ENCODE results near the gene OLIG2.

Gene OLIG2

GRCh38 chr21:33025489-33026442 lies at the start of gene OLIG2:
Gene OLIG2, plus strand, starts transcription at chr21:33025935. Its CDS starts 928 bp downstream, at chr21:33026863.
- no peak for DNase-seq (ENCODE audit: low read depth)

- DNase-seq (ENCODE audit: low read depth) = no peak
Observed at GRCh38 chr21:32976791-32977190, 48.9 kb upstream of the OLIG2 start.

GRCh38 chr21:32977216-32977615 lies 48.5 kb upstream of the OLIG2 start:
- no peak for DNase-seq (ENCODE audit: low read depth)

DNA sequence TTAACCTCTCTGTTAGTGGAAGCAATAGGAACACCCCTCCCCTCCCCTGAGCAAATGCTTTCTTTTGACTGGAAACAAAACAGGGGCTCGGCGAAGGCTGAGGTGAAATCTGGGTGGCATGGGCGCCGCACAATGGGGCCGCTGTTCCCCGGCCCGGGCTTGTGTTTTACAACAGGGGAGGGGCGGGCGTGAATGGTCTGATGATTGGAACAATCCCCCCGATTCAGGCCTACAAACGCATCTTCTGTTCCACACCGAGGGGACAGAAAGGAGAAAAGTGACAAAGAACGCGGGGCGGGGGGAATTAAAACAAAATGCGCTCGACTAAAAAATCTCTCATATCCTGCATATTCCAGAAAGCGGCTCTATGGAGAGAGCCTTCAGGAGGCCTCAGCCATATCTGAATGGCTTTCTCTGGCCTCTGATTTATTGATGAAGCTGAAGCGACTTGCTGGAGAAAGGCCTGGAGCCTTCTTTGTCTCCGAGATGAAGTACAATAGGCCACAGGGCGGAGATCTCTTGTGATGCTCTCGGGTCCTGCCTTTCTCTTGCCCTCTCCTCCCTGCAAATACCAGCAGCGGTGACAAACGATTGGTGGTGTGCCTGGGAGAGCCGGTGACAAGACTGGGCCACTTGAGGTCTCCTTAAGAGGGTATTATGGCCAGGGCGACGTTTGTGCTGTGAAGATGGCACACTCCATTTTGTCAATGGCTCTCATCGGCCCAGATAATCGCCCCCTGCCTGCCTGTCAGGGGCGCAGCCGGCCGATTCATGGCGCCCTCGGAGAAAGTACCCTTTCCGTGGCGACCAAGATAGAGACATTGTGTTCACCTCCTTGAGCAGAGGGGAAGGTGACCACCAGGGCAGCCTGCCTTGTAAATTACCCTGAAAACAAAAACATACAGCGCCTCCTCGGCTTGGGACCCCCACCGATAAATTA lies 47.1 kb upstream of the OLIG2 start:
- DNase-seq (ENCODE audit: low read depth) = no peak

DNA sequence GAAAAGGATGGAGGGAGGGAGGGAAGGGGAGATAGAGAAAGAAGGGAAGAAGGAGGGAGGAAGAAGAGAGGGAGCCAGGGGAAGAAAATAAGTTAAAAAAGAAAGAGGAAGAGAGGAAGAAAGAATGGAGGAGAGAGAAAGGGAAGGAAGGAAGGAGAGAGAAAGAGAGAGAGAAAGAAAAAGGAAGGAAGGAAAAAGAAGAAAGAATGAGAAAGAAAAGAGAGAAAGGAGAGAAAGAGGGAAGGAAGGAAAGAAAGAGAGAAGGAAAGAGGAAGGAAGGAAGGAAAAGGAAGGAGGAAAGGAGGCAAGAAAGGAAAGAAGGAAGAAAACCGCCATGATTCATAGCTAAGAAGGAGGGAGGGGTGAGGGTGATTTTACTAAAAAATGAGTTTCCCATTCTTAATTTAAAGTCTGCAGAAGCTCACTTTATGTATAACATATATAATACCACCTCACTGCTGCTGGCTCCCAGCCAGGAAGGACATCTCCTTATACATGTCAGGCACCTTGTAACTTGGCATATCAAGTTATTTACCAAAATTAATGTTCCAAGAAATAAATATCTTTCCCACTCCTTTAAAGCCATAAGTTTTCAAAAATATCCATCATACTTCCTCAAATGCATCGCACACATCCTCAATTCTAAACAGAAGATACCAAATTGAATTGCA lies 46.0 kb upstream of the OLIG2 start:
- DNase-seq (ENCODE audit: low read depth) = no peak

GRCh38 chr21:32981096-32981495 lies 44.6 kb upstream of the OLIG2 start:
- DNase-seq (ENCODE audit: low read depth) = no peak

- DNase-seq (ENCODE audit: low read depth) = no peak
Observed at GRCh38 chr21:32990666-32991065, 35.1 kb upstream of the OLIG2 start.

DNA sequence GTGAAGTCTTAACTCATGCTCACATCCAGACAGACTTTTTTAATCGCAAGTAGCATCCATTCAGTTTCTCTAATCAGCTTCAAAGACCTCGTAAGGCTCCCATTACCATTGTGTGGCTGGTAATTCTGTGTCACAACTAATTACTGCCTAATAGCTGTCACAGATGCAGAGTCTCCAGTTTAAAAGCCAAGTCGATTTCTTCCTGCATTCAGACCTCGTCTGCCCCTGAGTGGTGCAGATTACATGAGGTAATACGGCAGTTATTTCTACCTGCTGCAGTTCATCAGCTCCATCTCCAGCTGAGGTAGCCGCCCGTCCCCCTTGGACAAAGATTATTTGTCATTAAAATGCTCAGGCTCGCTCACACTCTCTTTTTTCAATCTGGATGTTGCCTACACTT lies 34.4 kb upstream of the OLIG2 start:
- no peak for DNase-seq (ENCODE audit: low read depth)

- no peak for DNase-seq (ENCODE audit: low read depth)
Observed at GRCh38 chr21:32993894-32994293, 31.8 kb upstream of the OLIG2 start.

- DNase-seq (ENCODE audit: low read depth) = no peak
Observed at GRCh38 chr21:32994305-32994704, 31.4 kb upstream of the OLIG2 start.

- no peak for DNase-seq (ENCODE audit: low read depth)
Observed at GRCh38 chr21:33007747-33008146, 18.0 kb upstream of the OLIG2 start.

DNA sequence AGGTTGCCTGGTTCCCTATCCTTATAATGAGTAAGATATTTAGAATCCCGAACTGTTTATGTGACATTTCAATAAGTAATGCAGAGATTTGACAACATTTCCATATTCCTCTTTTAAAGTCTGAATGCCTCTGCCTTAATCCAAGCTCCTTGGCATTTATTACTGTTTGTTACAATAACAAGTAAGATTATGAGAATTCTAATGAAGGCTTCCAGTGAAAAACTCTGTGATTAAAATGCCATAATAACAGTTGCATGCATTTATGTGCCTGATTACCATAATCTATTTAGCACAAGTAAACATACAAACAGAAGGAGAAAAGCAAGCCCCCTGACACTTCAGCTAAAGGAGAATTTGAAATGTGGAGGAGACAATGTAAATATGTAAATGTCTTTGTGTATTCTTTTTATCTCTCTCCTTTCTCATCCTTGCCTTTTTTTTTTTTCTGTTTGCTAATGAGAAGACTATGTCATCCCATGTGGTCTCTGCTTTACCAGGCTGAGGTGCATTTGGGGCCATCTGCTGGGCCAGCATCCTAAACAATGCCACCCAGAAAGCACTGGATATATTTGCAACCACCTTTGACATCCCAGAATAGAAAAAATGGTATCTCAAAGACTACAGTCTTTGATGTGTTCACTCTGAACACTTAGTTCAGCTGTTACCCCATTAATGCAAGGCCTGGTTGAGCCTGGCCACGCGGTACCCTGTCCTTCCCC lies 17.2 kb upstream of the OLIG2 start:
- no peak for DNase-seq (ENCODE audit: low read depth)

DNA sequence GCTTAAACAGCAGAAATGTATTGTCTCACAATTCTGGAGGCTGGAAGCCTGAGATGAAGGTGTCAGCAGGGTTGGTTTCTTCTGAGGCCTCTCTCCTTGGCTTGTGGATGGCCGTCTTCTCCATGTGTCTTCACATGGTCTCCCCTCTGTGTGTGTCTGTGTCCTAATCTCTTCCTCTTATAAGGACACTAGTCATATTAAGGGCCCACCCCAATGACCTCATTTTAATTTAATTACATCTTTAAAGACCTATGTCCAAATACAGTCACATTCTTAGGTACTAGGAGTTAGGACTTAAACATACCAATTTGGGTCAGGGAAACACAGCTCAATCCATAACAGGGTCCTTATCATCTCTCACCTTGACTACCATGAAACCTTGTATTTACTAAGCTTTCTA lies 14.8 kb upstream of the OLIG2 start:
- DNase-seq (ENCODE audit: low read depth) = no peak

- no peak for DNase-seq (ENCODE audit: low read depth)
Observed at GRCh38 chr21:33011462-33011861, 14.3 kb upstream of the OLIG2 start.

- no peak for DNase-seq (ENCODE audit: low read depth)
Observed at GRCh38 chr21:33013626-33014025, 12.1 kb upstream of the OLIG2 start.

DNA sequence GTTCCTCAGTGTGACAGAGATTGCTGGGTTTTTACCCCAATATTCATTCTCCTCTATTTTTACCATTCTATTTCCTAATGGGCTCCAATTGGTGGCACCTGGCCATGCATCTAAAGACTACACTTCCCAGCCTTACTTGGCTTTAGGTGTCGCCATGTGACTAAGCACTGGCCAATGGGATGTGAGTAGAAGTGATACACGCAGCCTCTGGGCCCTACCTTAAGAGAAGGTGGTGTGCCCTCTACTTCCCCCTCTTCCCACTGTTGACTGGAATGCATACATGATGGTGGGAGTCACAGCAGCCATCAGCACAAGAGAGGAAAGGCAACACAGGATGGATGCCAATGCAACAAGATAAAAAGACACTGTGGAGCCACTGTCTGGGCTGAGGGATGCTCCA lies 11.4 kb upstream of the OLIG2 start:
- DNase-seq (ENCODE audit: low read depth) = no peak

DNA sequence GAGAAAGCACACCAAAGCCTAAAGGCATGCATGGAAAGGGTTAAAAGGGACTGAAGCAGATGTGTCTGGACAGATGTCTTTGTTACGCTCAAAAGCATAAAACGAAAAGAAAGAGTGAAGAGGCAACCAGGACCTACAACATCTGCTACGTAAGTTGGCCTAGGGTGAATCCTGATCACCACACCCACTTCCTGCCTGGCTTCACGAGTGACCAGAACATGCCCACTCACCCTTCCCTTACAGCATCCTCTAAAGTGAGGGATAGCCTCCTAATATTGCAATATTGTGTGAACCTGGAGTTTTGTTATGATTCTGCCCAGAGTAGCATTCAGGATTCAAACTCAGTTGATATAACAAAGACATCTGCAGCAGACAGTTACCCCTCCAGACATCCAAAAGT lies 10.6 kb upstream of the OLIG2 start:
- DNase-seq (ENCODE audit: low read depth) = no peak

DNA sequence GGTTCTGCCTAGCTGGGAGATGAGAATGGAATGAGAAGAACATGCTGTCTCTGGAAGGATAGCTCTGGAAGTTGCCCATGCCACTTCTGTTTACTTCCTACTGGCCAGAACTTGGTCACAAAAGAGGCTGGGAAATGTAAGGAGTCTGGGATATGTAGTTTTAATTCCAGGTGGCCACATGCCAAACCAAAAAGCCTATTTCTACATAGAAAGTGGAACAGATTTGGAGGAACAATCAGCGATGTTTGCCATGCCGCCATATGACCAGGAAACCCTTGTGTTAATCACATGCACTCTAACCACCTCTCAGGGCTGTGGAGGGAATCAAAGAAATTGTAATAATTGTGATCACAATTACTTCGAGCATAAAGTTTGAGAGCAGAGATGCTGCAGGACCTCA lies 10.0 kb upstream of the OLIG2 start:
- no peak for DNase-seq (ENCODE audit: low read depth)

DNA sequence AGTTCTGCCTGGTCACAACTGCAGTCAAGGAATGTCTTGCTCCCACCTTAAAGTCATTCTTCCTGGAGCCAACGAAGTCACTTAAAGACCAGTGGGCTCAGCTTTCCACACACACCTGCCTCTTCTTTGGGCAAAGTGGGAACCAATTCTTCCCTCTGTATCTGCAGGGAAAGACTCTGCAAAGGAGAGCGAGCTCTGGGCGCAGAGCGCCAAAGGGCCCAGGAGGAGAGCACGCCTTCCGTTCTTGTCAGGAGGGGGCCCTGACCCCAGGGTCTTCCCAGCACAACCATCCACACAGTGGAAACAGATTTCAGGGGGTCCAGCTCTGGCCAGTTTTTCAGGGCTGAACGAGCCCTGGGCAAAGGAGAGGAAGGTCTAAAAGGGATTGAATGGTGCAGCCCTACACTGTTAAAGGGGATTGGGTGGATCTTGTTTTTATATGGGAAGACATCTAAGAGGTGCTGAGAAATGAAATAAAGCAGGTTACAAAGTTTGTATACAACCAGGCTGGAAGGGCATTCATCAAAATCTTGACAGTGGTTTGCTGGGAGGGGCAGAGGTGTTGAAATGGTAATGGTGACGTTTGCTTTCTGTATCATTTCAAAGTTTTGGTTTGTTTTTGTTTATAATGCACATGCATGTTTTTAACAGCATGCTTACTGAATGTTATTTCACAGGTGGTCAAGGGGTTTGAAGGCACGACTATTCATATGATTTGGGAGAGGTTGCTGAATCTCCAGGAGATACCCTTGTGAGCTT lies 6.8 kb upstream of the OLIG2 start:
- no peak for DNase-seq (ENCODE audit: low read depth)

- DNase-seq (ENCODE audit: low read depth) = no peak
Observed at GRCh38 chr21:33019516-33019884, 6.2 kb upstream of the OLIG2 start.

Data from activated T-cell treated with anti-CD3 and anti-CD28 coated beads for 48 hours (primary cell).